SH-SY5Y (cell line): ENCODE data around the gene CEP192.

Source experiments
- GATA2 ChIP-seq: IDR thresholded peaks from 2 replicates; pipeline ENCODE4 v1.6.1; 2011; ENCODE audit warnings: mild to moderate bottlenecking, low read depth, low read length
- GATA3 ChIP-seq: IDR thresholded peaks from 2 replicates; pipeline ENCODE4 v1.6.1; 2011; ENCODE audit warnings: low read depth, mild to moderate bottlenecking, low read length, moderate library complexity

DNA sequence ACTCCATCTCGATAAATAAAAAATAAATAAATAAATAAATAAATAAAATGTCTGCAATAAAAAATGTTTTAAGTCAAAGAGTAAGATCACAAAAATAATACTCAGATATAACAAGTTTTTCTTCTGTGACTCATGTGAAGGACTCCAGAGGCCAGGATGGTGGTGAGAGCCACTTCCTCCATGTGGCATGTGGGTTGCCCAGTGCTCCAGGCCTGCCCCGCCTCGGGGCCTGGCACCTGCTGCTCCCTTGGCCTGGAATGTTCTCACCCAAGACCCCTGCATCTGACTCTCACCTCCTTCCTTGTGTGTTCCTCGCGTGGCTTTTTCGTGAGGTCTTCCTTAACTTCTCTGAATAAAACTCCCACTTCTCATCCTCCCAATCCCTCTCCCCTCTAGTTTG, 150.0 kb downstream of the CEP192 start:
- TF ChIP-seq GATA2: no peak
- TF ChIP-seq GATA3: no peak
